GM21717 (cell line): ENCODE data around the gene CNFN.

Experiments used
- ATAC-seq: cut with Tn5 transposase; IDR thresholded peaks from one replicate; pipeline ENCODE4 v1.9.1; 2021; ENCODE audit warnings: mild to moderate bottlenecking, moderate library complexity; ENCODE audit not compliant: unreplicated experiment

The CNFN gene, protein sequence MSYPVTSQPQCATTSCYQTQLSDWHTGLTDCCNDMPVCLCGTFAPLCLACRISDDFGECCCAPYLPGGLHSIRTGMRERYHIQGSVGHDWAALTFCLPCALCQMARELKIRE

DNA sequence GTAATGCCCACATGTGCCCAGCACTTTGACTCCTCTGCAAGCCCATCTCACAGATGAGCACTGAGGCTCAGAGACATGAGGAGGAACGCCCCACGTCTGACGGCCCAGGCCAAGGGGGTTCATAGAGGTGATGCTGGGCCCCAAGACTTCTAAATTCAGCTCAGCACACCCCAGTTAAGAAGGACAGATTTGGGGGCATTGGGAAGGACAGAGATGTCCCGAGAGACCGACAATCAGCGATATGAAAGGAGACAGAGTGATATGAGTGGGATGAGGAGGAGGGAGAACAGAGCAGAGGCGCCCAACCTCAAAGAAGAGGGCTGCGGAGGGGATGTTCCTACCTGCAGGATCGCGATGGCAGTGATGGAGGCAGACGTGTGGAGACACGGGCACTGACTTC is at the start of gene CNFN:
Gene CNFN (minus strand): TSS at position 399 of the 400 bp plus-strand sequence. CDS start 1,260 bp downstream, outside the sequence.
- ATAC-seq, result no peak

DNA sequence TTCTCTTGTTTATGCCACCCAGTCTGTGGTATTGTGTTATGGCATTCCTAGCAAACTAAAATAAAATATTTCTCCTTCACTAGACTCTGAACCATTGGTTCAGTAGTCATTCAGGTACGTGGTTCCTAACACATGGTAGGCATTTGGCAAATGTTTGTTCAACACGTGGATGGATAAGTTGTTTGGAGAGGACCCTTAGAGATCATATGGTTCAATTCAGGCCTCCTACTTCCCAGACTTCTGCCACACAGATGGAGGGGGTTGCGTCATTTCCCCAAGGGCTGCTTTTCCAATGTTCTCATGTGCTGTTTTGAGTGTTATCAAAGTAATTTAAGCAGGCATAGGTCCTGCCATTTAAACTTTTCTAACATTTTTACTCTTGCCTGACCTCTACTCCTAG is 45.9 kb upstream of the CNFN start:
- ATAC-seq, result no peak

DNA sequence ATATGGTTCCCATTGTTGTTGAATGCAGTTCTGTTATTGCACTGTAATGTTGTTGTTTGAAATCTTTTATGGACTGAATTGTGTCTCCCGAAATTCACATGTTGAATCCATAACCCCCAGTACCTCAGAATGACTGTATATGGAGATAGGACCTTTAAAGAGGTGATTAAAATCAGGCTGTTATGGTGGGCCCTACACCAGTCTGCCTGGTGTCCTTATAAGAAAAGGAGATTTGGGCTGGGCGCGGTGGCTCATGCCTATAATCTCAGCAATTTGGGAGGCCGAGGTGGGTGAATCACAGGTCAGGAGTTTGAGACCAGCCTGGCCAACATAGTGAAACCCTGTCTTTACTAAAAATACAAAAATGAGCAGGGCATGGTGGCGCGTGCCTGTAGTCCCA is 45.2 kb upstream of the CNFN start:
- ATAC-seq, result no peak

DNA sequence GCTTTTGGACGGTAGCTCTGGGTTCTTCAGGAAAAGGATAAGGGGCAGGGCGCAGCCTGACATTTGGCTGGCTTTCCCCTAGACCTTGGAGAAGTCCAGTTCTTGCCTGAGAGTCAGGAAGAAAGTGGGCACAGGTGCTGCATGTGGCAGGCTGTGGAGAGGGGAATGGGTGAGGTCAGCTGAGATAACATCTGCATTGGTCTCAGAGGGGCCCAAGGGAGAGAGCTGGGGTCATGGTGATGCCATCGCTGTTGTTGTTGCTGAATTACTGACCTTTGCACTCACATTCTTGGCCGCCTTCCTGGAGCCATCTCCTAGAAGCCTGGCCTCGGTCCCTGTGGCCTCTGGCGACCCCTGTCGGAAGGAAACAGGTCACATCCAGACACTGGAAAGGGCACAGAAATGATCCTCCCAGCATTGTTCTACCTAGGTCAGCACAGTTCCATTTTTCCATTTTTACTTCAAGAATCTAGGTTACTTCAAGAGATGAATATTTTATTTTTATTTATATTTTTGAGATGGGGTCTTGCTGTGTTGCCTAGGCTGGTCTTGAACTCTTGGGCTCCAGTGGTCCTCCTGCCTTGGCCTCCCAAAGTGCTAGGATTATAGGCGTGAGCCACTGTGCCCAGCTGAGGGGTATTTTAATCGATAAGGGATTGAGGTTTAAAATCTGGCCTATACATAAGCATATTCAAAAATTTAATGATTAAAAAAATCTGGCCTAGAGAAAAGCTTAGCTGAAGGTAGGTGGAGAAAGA is 43.6 kb upstream of the CNFN start:
- ATAC-seq, result no peak

DNA sequence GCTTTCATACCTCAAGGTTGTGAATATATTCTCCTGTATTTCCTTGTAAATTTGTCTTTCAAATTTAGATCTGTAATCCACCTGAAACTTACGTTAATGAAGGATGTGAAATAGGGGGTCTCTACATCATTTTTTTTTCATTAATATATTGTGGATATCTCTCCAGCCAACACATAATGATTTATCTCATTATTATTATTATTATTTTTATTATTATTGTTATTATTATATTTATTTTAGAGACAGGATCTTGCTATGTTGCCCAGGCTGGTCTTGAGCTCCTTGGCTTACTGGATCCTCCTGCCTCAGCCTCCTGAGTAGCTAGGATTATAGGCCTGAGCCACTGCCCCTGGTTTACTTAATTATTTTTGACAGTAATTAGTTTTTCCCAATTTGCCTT is 41.4 kb upstream of the CNFN start:
- ATAC-seq, result no peak

DNA sequence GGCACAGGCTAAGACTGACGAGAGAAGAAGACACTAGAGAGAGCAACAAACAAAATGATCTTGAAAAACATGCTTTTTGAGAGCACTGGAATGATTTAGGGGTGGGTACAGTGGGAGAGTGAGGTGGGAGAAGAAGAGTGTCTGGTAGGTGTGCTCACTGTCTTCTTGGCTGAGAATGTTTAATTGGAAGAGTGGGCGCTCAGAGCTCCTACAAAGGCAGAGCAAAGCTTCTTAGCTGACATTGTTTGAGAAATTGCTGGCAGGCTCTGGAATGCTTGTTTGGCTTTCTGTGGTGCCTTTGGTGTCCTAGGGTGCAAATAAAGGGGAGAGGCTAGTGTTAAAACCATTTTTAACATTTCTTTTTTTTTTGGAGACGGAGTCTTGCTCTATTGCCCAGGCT is 38.6 kb upstream of the CNFN start:
- ATAC-seq, result no peak

DNA sequence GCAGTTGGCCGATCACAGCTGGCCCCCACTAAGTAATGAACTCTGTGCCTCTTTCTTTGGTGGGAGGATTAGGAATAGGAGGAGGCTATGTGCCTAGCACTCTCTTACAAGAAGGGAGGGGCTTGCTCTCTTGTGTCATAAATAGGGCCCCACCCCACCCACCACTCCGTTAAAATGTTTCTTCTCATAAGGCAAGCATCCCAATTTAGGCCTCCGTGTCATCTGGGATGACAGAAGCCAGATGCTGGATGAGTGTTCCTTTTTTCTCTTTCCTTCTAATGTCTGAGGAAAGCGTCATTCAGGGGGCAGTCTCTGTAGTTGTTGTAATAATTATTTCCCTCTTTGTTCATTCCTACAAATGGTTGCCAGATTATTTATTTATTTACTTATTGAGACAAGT is 37.2 kb upstream of the CNFN start, which contains the start of gene LIPE:
Gene LIPE (minus strand): TSS at position 76 of the 400 bp plus-strand sequence. CDS start 239 bp downstream, outside the sequence.
- ATAC-seq, result no peak

DNA sequence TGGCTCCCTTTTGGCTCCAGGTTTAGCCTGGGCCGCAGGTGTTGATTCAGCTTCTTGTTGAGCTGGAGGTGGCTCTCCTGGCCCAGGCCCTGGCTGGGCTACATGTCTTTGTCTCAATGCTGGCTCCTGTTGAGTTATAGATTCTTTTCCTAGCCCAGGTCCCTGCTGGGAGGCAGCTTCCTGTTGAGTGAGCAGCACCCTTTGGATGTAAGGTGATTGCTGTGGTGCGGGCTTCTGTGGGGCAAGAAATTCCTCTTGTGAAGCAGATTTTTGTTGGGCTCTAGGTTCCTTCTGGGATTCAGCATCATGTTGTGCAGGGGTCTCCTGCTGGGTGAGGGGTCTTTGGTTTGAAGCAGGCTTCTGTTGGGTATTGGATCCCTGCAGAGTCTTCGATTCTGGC is 36.5 kb upstream of the CNFN start:
- no peak for ATAC-seq

DNA sequence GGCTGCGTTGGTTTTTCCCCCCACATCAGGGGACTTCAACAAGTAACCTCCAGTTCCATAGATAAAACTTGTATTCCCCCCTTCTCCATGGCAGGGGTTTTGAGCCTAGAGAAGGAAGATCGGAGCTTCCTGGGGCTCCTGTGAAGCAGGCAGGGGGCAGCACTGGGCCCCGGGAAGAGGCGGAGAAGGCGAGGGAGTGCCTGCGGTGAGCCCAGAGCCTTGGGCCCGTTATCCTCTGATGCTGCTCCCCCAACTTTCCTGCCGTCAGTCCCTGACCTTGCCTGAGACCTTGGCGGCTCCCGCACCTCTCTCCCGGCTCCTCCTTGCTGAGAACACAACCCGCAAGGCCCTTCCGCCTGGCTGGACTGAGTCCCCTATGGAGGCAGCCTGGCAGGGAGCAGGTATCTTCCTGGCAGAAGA is 34.6 kb upstream of the CNFN start:
- ATAC-seq, result no peak

DNA sequence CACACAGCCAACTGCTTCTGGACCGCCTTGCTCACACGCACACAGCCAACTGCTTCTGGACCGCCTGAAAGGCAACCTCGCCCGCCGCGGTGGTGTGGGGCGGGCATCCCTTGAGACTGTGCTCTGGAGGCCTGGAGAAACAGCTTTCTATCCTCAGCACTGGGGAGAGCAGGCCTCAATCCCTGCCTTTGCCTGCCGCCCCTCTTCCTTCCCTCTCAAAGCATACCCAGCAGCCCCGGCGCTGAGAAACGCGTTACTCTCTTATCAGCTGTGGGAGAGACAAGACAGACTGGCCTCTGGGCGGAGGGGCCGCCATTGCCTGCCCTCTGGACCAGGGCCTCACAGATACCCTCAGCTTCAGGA is 34.2 kb upstream of the CNFN start:
- ATAC-seq, result no peak

DNA sequence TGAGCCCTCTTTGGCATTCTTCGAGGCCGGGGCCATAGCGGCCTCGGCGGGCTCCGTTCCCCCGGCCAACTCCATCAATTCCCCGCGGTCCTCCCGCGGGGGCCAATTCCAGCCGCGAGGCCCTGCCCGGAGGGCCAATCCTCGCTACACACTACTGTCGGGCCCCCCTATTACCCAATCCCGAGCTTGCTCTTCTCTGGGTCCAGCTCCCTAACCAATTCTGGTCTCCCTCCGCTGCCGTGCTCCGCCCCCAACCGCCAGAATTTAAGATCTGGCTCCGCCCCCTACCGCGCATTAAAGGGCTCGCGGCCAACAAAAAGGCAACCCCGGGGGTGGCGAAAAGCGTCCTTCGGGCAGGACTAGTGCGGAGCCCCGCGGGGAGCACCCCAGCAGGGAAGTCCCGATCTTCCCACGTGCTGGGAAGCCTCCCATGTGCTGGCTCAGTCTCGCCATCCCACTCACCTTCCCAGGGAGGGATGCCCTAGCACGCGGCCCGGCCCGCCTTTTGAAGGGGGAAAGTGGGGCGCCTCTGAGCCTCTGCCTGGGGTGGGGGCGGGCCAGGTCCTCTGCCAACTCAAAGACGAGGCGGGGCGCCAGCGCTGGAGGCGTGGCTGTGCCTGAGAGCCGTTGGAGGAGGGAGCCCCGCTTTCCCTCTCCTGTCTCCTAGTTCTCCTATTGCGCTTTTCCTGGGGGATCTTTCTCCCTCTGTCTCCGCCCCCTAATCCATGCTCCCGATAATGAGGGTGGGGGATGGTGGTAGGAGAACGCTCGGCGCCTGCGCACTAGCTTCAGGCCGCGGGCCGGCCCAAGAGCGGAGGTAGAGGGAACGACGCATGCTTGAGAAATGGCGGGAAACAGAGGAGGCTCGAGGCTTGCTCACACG is 33.6 kb upstream of the CNFN start:
- ATAC-seq, result peak; percentile 82

DNA sequence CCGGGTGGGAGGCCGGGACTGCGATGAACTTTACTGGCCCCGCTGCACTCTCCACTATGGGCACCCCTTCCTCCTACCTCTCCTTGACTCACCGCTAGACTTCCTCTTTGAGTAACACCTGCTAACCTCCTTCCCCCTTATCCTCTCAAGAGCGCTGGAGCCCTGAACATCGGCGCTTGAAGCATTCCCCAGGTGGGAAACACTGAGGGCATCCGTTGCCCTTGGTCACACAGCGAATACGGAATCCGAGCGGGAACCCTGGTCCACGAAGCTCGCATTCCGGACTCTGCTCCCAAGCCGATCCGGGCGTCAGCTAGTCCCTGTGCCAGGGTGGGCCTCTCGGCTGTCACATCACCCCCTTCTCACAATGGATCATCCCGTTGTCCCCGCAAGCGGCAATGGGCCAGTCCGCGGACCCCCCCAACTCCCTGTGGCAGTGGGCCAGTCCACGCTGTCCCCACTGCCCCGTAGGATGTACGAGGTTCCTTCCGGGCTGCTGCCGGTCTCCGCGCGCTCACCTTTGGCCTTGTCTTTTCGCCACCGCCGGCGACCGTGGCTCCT is 32.9 kb upstream of the CNFN start:
- peak; percentile 29 for ATAC-seq

DNA sequence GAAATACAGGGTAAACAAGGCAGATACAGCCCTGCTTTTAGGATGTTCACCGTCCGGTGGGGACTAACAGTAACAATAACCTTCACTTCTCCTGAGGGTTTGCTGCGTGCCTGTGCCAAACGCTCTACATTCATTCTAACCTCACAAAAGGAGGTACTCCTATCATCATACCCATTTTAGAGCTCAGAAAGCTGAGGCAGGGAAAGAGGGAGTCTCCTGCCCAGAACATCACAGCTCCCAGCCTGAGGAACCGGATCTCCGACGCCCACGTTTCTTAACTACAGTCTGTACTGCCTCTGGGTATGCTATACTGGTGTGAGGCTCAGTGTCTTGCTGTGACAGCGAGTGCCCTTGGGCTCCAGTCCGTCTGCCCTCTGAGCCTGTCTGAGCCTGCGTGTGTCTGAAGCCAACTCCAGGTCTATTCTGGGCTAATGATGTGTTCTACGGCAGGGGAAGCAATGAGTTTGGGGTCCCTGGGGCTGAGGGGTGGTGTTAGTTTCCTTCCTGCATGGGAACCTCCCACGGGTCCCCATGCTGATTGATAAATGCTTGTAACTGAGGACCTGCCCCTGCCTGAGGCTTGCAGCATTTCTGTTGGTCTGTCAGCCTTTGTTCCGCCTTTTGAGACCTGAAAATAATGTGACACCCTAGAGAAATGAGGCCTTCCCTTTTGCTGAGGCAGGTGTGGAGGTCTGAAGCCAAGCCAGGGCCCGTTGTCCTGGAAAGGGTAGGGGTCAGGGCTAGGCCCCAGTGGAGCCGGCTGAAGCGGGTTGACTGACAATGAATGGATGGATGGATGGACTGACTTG is 32.2 kb upstream of the CNFN start:
- ATAC-seq, result no peak

DNA sequence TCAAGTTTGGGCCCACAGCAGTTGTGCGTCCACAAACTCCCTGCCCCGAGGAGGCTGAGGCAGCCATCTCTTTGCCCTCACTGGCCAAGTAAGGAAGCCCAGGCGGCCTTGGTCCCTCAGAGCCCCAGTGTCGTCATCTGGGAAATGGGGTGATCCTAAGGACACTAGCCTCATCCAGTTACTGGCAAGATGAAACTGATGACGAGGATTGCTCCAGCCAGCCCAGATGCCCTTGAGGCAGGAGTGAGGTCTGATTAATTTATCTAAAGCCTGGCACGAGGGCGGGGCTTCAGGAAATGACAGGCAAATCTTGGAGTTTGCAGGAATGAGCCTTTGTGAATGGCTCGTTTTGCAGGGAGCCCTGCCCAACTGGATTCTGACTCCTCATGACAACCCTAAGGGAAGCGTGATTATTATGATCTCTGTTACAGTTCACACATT is 31.5 kb upstream of the CNFN start:
- no peak for ATAC-seq

DNA sequence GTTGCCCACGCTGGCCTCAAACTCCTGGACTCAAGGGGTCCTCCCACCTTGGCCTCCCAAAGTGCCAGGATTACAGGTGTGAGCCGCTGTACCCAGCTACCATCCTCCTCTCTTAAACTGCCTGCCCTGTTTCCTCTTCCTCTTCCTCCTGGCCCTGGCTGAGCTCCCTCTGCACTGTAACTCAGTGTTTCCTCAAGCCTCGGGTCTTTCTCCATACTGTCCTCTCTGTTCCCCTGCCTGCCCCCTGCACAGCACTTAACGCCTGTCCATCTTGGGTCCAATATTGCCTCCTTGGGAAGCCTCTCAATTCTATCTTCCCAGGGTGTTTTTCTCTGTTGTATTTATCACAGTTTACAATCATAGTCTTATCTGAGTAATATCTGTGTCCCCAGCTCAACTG is 31.0 kb upstream of the CNFN start:
- ATAC-seq, result no peak

DNA sequence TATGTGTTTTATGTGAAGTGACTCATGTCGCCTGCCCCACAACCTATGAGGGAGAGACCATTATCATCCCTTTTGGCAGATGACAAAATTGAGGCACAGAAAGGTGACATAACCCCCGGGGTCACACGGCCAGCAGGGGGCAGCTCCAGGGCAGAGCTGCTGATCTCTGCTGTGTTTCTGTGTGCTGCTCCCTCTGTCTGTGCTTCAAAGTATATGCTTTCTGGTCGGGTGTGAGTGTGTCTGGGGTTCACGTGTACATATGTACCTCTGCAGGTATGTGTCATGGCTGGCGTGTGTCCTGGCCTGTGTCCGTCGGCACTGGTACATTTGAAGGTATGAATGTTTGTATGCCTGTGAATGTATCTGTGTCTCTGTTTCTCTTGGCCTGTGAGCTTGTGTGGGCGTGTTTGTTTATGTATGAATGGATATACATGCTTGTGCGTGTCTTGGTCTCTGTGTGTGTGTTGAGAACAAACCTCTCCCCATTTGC is 30.0 kb upstream of the CNFN start:
- ATAC-seq, result no peak

DNA sequence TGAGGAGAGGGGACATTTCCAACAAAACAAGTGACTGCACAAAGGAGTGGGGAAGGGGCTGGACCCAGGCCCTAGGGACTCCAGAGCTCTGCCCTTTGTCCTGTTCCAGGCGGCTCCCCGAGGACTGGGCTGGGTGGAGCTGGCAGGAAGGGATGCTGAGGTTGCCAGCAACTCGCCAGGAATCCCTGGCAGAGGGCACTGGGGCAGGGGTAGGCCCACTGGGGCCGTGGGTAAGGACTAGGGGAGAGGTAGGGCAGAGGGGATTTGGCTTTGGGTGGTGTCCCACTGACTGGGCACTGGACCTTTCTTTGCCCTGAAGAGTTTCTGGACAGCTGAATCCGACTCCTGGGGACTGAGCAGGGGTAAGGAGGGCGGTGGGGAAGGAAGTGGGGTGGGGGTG is 29.2 kb upstream of the CNFN start:
- no peak for ATAC-seq

DNA sequence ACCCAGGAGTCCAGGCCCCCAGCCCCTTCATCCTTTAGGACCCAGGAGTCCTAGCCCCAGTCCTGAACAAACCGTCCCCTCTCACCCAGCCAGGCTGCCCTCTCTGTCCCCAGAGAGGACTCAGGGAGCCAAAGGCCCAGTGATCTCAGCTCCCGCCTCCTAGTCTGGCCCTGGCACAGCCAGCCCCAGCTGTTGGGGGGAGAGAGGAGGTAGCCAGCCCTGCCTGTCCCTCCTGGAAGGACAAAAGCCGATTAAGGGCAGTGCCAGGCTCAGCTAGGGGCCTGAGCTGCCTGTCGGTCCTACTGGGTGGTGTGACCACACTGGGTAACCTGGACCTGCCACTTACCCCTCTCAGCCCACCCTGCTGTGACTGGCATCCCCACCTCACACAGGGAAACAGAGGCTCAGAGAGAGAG is 22.6 kb upstream of the CNFN start:
- ATAC-seq, result no peak

DNA sequence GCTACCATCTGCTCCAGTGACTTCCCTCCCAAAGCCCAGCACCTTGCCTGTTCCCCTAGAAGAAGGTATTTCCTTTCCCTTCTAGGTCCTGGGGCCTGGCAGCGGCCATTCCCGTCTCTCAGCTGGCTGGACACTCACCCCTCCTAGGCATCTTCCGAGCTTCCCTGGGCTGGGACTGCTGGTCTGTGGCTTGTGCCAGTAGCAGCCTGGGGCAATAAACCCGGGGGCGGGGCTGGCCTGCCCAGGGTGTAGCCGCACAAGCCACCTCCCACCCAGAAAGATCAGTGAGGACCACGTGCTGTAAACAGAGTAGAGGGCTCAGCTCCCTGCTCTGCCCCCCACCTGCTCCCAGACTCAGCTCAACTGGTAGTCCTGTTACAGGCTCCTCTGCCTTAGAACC is 22.1 kb upstream of the CNFN start:
- ATAC-seq, result no peak

DNA sequence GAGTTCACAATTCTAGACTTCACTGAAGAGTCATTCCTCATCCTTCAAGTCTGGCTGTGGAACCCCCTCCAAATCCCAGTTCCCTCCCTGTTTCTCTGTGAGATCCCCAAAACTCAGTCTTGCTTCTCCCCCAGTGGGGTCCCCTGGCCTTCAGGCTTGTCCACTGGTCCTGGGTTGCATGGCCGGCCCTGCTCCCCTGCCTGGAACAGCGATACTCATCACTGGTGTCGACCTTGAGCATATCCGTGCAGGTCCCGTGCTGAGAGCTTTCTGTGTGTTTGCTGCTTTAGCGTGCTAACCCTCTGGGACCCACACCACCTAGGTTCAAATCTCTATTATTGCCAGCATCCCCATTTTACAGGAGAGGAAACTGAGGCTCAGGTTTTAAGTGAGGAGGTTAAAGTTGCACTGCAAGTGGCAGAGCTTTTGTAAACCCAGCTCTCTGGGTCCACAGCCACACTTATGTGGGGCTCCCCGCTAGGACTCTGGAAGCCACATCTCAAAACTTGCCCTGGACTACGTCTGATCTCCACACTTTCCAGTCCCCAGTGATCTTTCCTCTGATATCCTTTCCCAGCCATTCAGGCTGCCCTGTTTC is 21.6 kb upstream of the CNFN start:
- no peak for ATAC-seq
